ENCODE data around the gene STX11.

Gene STX11

DNA sequence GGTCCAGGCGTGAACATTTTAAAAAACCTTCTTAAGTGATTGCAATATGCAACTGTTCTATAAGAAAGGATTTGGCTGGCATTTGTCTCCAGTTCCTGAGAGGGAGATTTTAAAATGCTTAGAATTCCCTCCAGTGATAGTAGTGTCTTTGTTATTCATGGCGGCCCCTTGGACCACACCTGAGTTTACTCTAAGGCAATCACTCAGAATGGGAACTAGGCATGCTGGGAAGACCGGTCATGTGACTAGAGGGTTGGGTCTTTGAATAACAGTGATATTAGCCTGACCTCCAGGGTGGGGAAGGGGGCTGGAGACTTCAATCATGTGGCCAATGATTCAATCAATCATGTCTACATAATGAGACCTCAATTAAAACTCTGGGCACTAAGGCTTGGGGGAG is 84.1 kb downstream of the STX11 start:
- H3K4me2 ChIP-seq = no peak overlapping the region
- H3K36me3 ChIP-seq (ENCODE audit: insufficient read depth) = no peaks in the 10 kb centered on the region
- TF ChIP-seq, protein P1, sequence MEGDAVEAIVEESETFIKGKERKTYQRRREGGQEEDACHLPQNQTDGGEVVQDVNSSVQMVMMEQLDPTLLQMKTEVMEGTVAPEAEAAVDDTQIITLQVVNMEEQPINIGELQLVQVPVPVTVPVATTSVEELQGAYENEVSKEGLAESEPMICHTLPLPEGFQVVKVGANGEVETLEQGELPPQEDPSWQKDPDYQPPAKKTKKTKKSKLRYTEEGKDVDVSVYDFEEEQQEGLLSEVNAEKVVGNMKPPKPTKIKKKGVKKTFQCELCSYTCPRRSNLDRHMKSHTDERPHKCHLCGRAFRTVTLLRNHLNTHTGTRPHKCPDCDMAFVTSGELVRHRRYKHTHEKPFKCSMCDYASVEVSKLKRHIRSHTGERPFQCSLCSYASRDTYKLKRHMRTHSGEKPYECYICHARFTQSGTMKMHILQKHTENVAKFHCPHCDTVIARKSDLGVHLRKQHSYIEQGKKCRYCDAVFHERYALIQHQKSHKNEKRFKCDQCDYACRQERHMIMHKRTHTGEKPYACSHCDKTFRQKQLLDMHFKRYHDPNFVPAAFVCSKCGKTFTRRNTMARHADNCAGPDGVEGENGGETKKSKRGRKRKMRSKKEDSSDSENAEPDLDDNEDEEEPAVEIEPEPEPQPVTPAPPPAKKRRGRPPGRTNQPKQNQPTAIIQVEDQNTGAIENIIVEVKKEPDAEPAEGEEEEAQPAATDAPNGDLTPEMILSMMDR (conservative IDR thresholded peaks at IDR 0.05; ENCODE audit: low read depth, low read length) = no peak
- no peak overlapping the region for H3K4me3 ChIP-seq (IDR thresholded peaks at IDR 0.05; ENCODE audit: insufficient read depth, low read depth, low read length)
- no peaks in the 10 kb centered on the region for H3K4me1 ChIP-seq (ENCODE audit: low read depth, poor library complexity, severe bottlenecking)
- H4K20me1 ChIP-seq (ENCODE audit: insufficient read depth) = no peaks in the 10 kb centered on the region
- H2AFZ ChIP-seq (ENCODE audit: low read depth) = no peak overlapping the region
- H3K27me3 ChIP-seq (ENCODE audit: insufficient read depth, low read depth) = no peaks in the 10 kb centered on the region
- no peaks in the 10 kb centered on the region for H3K79me2 ChIP-seq (ENCODE audit: insufficient read depth, low read depth)
- H3K9ac ChIP-seq = no peak overlapping the region
- H3K27ac ChIP-seq = no peak overlapping the region

DNA sequence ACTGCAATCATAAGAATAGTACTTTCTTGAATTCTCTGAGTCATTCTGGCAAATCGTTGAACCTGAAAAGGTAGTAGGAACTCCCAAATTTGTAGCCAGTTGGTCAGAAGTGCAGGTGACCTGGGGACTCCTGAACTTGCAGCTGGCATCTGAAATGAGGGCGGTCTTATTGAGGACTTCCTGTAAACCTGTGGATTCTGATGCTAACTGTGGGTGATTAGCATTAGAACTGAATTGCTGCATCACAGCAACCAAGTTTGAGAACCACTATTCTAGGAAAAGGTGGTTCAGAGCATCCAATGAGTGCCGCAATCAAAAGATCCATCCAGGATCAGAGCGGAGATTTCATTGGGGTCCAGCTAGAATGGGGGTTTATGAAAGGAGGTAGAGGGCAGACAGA is 84.6 kb downstream of the STX11 start:
- no peak overlapping the region for H2AFZ ChIP-seq (ENCODE audit: low read depth)
- H3K9ac ChIP-seq = no peak overlapping the region
- H3K27ac ChIP-seq = no peak overlapping the region
- H3K36me3 ChIP-seq (ENCODE audit: insufficient read depth) = no peaks in the 10 kb centered on the region
- H3K27me3 ChIP-seq (ENCODE audit: insufficient read depth, low read depth) = no peaks in the 10 kb centered on the region
- H4K20me1 ChIP-seq (ENCODE audit: insufficient read depth) = no peaks in the 10 kb centered on the region
- H3K4me3 ChIP-seq (IDR thresholded peaks at IDR 0.05; ENCODE audit: insufficient read depth, low read depth, low read length) = no peak overlapping the region
- TF ChIP-seq, protein P1 (conservative IDR thresholded peaks at IDR 0.05; ENCODE audit: low read depth, low read length) = no peak
- no peak overlapping the region for H3K4me2 ChIP-seq
- H3K4me1 ChIP-seq (ENCODE audit: low read depth, poor library complexity, severe bottlenecking) = no peaks in the 10 kb centered on the region
- no peaks in the 10 kb centered on the region for H3K79me2 ChIP-seq (ENCODE audit: insufficient read depth, low read depth)
